ENCODE results near the gene ZNF775.

ZNF775 gene

DNA sequence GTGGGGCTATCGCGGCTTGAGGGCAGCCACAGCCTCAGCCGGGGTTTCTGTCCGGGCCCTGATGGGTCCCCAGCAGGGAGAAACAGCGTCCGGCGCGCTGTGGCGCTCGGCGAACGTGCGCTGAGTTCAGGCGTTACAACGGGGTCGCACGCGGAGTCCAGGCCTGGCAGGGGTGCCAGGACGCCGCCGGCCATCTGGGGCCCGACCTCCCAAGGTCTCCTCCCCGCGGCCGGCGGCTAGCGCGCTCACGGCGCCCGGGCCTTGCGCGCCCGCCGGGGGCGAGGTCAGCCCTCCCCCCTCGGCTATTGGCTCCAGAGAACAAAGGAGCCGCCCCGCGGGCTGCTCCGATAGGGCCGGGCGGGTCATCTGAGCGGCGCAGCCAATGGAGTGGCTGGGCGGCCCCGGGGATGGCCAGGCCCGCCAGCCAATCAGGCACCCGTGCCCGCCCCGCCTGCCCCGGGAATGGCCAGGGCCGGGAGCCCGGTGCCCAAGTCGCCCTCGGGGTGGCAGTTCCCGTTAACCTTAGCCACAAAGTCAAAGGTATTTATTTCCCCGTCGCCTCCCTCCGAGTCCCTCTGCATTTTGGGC lies at the start of gene ZNF775:
TSS of gene ZNF775 (plus strand) at position 478 of the 588 bp plus-strand sequence. CDS start 9,141 bp downstream, outside the sequence.
- TF ChIP-seq, protein P1, sequence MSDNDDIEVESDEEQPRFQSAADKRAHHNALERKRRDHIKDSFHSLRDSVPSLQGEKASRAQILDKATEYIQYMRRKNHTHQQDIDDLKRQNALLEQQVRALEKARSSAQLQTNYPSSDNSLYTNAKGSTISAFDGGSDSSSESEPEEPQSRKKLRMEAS (IDR thresholded peaks at IDR 0.05) = no peak
- TF ChIP-seq FOXM1 (IDR thresholded peaks at IDR 0.05; ENCODE audit: borderline replicate concordance, low read depth) (no peak), CEBPB (IDR thresholded peaks at IDR 0.05) (no peak), TEAD4 (IDR thresholded peaks at IDR 0.05) (no peak), YY1 (IDR thresholded peaks at IDR 0.05; ENCODE audit: low read depth) (0 out of 2 replicates have a peak, but pooled peaks have one; percentile 10), NFIC (IDR thresholded peaks at IDR 0.05) (no peak), TAF1 (IDR thresholded peaks at IDR 0.05; ENCODE audit: low read depth) (peak; percentile 66; the same call in 1 of the 2 replicates), ZBTB7A (IDR thresholded peaks at IDR 0.05; ENCODE audit: low read depth) (no peak), RAD21 (IDR thresholded peaks at IDR 0.05; ENCODE audit: low read depth) (no peak), EP300 (IDR thresholded peaks at IDR 0.05; ENCODE audit: borderline replicate concordance) (0 out of 2 replicates have a peak, but pooled peaks have one; percentile 10), CREB1 (IDR thresholded peaks at IDR 0.05; ENCODE audit: low read depth) (no peak)
- TF ChIP-seq, protein P2, sequence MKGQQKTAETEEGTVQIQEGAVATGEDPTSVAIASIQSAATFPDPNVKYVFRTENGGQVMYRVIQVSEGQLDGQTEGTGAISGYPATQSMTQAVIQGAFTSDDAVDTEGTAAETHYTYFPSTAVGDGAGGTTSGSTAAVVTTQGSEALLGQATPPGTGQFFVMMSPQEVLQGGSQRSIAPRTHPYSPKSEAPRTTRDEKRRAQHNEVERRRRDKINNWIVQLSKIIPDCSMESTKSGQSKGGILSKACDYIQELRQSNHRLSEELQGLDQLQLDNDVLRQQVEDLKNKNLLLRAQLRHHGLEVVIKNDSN (IDR thresholded peaks at IDR 0.05) = peak; percentile 89
- TF ChIP-seq, protein P3, sequence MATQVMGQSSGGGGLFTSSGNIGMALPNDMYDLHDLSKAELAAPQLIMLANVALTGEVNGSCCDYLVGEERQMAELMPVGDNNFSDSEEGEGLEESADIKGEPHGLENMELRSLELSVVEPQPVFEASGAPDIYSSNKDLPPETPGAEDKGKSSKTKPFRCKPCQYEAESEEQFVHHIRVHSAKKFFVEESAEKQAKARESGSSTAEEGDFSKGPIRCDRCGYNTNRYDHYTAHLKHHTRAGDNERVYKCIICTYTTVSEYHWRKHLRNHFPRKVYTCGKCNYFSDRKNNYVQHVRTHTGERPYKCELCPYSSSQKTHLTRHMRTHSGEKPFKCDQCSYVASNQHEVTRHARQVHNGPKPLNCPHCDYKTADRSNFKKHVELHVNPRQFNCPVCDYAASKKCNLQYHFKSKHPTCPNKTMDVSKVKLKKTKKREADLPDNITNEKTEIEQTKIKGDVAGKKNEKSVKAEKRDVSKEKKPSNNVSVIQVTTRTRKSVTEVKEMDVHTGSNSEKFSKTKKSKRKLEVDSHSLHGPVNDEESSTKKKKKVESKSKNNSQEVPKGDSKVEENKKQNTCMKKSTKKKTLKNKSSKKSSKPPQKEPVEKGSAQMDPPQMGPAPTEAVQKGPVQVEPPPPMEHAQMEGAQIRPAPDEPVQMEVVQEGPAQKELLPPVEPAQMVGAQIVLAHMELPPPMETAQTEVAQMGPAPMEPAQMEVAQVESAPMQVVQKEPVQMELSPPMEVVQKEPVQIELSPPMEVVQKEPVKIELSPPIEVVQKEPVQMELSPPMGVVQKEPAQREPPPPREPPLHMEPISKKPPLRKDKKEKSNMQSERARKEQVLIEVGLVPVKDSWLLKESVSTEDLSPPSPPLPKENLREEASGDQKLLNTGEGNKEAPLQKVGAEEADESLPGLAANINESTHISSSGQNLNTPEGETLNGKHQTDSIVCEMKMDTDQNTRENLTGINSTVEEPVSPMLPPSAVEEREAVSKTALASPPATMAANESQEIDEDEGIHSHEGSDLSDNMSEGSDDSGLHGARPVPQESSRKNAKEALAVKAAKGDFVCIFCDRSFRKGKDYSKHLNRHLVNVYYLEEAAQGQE (IDR thresholded peaks at IDR 0.05; ENCODE audit: low read depth) = no peak

DNA sequence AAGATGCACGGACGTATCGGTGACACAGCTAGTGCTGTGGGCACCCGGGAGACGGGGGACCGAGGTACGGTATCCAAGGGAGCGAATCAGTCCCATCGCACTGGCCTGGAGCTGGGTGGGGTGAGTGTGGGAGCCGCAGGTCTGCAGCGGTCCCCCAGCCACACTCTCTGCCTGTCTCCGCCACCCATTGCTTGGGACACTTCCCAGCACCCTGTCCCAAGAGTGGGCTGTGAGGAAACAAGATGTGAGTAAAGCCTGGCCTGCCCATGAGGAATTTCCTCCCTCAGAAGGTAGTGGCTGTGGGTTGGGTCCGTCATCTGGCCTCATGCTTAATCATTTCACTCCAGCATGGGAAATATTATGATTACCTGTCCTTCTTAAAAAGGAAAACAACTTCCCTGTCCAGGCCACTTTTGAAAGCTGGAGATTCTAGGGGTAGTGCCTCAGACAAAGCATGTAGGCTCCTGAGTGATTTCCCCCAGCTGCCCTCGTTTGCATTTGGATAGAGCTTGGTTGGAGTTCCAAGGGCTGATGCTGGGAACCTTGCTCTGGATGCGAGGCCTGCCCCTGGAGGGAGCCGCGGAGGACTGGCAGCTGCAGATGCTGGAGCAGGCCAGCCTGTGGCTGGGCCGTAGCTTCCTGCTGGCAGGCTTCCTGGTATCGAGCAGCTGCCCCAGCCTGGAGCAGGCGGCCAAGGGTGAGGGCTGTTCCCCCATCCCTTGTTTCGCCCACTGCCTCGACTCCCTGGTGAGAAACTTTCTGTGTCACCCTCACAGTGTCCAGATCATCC lies 49.6 kb upstream of the ZNF775 start:
- TF ChIP-seq TCF12 (IDR thresholded peaks at IDR 0.05; ENCODE audit: low read depth) = no peak
- TF ChIP-seq FOXM1 (IDR thresholded peaks at IDR 0.05; ENCODE audit: borderline replicate concordance, low read depth) = no peak
- no peak for TF ChIP-seq TEAD4 (IDR thresholded peaks at IDR 0.05)

DNA sequence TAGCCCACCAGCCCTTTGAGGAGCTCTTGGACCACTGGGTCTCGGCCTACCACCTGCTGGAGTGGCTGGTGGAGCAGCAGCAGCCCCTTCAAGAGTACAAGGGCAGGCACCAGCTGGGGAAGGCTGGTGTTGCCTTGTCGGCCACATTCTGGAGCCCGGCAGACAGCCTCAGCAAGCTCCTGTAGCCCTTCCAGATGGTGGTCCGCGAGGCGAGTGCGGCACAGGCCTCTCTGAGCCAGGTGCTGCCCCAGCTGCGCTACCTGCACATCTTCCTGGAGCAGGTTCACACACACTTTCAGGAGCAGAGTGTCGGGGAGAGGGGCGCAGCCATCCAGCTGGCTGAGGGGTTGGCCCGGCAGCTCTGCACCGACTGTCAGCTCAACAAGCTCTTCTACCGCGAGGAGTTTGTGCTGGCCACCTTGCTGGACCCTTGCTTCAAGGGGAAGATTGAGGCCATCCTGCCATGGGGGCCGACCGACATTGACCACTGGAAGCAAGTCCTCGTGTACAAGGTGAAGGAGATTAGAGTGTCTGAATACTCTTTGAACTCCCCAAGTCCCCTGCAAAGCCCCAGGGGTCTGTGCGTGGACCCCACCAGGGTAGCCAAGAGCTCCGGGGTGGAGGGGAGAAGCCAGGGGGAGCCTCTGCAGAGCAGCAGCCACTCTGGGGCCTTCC lies 48.8 kb upstream of the ZNF775 start:
- no peak for TF ChIP-seq ZBTB7A (IDR thresholded peaks at IDR 0.05; ENCODE audit: low read depth)
- TF ChIP-seq EGR1 (IDR thresholded peaks at IDR 0.05) = no peak
- TF ChIP-seq, protein P1 (IDR thresholded peaks at IDR 0.05) = no peak
- no peak for TF ChIP-seq CEBPB (IDR thresholded peaks at IDR 0.05)
- TF ChIP-seq NFIC (IDR thresholded peaks at IDR 0.05) = no peak
- no peak for TF ChIP-seq FOXM1 (IDR thresholded peaks at IDR 0.05; ENCODE audit: borderline replicate concordance, low read depth)

DNA sequence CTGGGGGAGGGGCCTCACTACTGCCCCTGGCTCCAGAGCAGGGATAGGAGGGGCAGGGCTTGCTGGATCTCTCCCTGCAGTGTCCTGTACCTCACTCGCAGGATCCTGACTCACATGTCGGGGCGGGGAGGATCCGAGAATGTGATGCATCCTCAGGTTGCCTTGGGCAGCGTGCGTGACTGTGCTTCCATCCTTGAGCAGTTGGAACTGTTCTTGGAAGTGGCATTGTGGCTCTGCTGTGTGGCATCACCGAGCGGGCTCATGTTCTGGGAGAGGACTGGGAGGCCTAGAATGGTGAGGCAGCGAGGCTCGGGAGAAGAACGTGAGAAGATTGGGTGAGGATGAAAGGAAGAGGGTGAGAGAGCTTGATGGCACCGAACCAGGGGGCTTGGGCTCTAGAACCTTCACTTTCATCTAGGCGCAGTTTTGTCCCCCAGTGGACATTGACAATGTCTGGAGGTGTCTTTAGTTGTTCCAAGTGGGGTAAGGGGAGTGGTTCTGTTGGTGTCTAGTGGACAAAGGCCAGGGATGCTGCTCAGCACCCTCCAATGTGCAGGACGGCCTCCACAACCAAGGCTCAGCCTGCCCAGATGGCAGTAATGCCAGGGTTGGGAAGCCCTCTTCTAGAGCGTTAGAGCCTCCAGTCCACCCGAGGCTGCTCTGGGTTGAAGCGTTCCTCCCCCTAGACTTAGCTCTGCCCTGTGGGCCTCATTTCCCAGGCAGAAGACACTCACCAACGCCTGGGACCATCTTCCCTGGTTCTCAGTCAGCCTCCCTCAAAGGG lies 46.1 kb upstream of the ZNF775 start:
- no peak for TF ChIP-seq ZBTB7A (IDR thresholded peaks at IDR 0.05; ENCODE audit: low read depth)
- TF ChIP-seq CEBPB (IDR thresholded peaks at IDR 0.05) = no peak
- TF ChIP-seq TEAD4 (IDR thresholded peaks at IDR 0.05) = no peak
- TF ChIP-seq, protein P3 (IDR thresholded peaks at IDR 0.05; ENCODE audit: low read depth) = no peak
- TF ChIP-seq RAD21 (IDR thresholded peaks at IDR 0.05; ENCODE audit: low read depth) = no peak
- TF ChIP-seq NFIC (IDR thresholded peaks at IDR 0.05) = no peak
- no peak for TF ChIP-seq YY1 (IDR thresholded peaks at IDR 0.05; ENCODE audit: low read depth)
- TF ChIP-seq EP300 (IDR thresholded peaks at IDR 0.05; ENCODE audit: borderline replicate concordance) = no peak
- TF ChIP-seq CREB1 (IDR thresholded peaks at IDR 0.05; ENCODE audit: low read depth) = no peak

DNA sequence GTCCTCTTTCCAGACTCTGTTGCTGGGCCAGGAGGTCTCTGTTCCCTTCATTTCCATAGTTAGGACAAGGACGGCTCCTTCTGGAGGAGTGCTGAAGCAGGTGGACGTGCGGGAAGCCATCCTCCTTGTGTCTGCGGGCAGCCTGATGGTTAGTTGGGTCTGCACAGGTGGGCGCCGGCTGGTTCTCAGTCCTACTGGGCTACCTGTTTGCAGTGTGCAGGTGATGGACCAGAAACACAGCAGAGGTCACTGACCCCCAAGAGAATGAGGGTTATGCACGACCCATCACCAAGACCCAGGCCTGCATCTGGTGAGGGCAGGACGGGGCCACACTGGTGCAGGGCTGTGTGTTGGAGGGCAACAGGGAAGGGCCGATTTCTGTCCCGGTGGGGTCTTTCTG lies 45.5 kb upstream of the ZNF775 start:
- TF ChIP-seq TAF1 (IDR thresholded peaks at IDR 0.05; ENCODE audit: low read depth) = no peak
- no peak for TF ChIP-seq CREB1 (IDR thresholded peaks at IDR 0.05; ENCODE audit: low read depth)
- TF ChIP-seq ZBTB7A (IDR thresholded peaks at IDR 0.05; ENCODE audit: low read depth) = no peak
- no peak for TF ChIP-seq TCF12 (IDR thresholded peaks at IDR 0.05; ENCODE audit: low read depth)
- TF ChIP-seq, protein P1 (IDR thresholded peaks at IDR 0.05) = no peak
- TF ChIP-seq, protein P2 (IDR thresholded peaks at IDR 0.05) = no peak
- TF ChIP-seq YY1 (IDR thresholded peaks at IDR 0.05; ENCODE audit: low read depth) = no peak
- TF ChIP-seq, protein P3 (IDR thresholded peaks at IDR 0.05; ENCODE audit: low read depth) = no peak
- no peak for TF ChIP-seq EP300 (IDR thresholded peaks at IDR 0.05; ENCODE audit: borderline replicate concordance)
- TF ChIP-seq FOXM1 (IDR thresholded peaks at IDR 0.05; ENCODE audit: borderline replicate concordance, low read depth) = no peak
- TF ChIP-seq EGR1 (IDR thresholded peaks at IDR 0.05) = no peak
- no peak for TF ChIP-seq RAD21 (IDR thresholded peaks at IDR 0.05; ENCODE audit: low read depth)
- TF ChIP-seq CEBPB (IDR thresholded peaks at IDR 0.05) = no peak
- TF ChIP-seq TEAD4 (IDR thresholded peaks at IDR 0.05) = no peak
- no peak for TF ChIP-seq NFIC (IDR thresholded peaks at IDR 0.05)

All from Ishikawa (cell line).